ENCODE results near the gene DPP7.

The DPP7 gene

GRCh38 chr9:137086531-137087408, 27.8 kb downstream of the DPP7 start, which contains the start of gene MAN1B1:
Gene MAN1B1, plus strand, starts transcription at chr9:137086985. Its CDS starts 15 bp downstream, at chr9:137087000.
- DNase-seq = peak; percentile 100

GRCh38 chr9:137085920-137086530, 28.5 kb downstream of the DPP7 start:
- DNase-seq = peak; percentile 33

- DNase-seq = no peak
These were observed 30.0 kb downstream of the DPP7 start for GRCh38 chr9:137084526-137084925.

- no peak for DNase-seq
These were observed 31.0 kb downstream of the DPP7 start for GRCh38 chr9:137083394-137084004.

GRCh38 chr9:137082925-137083290, 31.6 kb downstream of the DPP7 start:
- DNase-seq = no peak

- DNase-seq = no peak
These were observed 32.2 kb downstream of the DPP7 start for GRCh38 chr9:137082222-137082924.

GRCh38 chr9:137080260-137081122, 34.0 kb downstream of the DPP7 start:
- no peak for DNase-seq

- DNase-seq = no peak
These were observed 35.1 kb downstream of the DPP7 start for GRCh38 chr9:137079401-137079787.

GRCh38 chr9:137078701-137079400, 35.7 kb downstream of the DPP7 start:
- no peak for DNase-seq

GRCh38 chr9:137077758-137078693, 36.5 kb downstream of the DPP7 start:
- peak; percentile 31 for DNase-seq

GRCh38 chr9:137077010-137077747, 37.4 kb downstream of the DPP7 start, which contains the start of gene UAP1L1:
Gene UAP1L1, plus strand, starts transcription at chr9:137077517. Its CDS starts 16 bp downstream, at chr9:137077533.
- peak; percentile 33 for DNase-seq

- DNase-seq = no peak
These were observed 37.9 kb downstream of the DPP7 start for GRCh38 chr9:137076636-137077009.

GRCh38 chr9:137075275-137075775, 39.2 kb downstream of the DPP7 start:
- no peak for DNase-seq

- DNase-seq = no peak
These were observed 39.8 kb downstream of the DPP7 start for GRCh38 chr9:137074657-137075274.

- no peak for DNase-seq
These were observed 40.5 kb downstream of the DPP7 start for GRCh38 chr9:137073992-137074399.

GRCh38 chr9:137071282-137071681, 43.3 kb downstream of the DPP7 start:
- no peak for DNase-seq

GRCh38 chr9:137070906-137071275, 43.6 kb downstream of the DPP7 start:
- no peak for DNase-seq

GRCh38 chr9:137070201-137070905, 44.2 kb downstream of the DPP7 start, which contains the start of gene SAPCD2:
Gene SAPCD2, minus strand, starts transcription at chr9:137070557. Its CDS starts 97 bp downstream, at chr9:137070460.
- peak; percentile 81 for DNase-seq
